GM18499 (cell line): Measurements from ENCODE around the gene LONRF2.

ENCODE experiments used
- ATAC-seq: cut with Tn5 transposase; IDR thresholded peaks from one replicate; pipeline ENCODE4 v1.9.1; 2021; ENCODE audit warnings: moderate number of reproducible peaks; ENCODE audit not compliant: insufficient read depth, unreplicated experiment

Gene LONRF2

DNA sequence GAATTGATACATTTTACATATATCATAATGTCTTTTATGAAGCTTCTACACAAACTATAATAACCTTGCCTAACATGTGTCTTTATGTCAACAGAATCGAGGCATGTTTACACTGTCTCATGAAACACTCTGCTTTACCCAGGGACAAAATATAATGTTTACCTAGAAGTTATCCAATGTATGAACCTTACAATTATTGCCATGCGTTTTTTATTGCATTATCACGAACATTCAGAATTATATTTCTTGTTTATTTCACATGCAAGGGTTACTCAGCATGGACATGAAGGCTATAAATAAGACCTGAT is 19.8 kb downstream of the LONRF2 start:
- no peak for ATAC-seq

DNA sequence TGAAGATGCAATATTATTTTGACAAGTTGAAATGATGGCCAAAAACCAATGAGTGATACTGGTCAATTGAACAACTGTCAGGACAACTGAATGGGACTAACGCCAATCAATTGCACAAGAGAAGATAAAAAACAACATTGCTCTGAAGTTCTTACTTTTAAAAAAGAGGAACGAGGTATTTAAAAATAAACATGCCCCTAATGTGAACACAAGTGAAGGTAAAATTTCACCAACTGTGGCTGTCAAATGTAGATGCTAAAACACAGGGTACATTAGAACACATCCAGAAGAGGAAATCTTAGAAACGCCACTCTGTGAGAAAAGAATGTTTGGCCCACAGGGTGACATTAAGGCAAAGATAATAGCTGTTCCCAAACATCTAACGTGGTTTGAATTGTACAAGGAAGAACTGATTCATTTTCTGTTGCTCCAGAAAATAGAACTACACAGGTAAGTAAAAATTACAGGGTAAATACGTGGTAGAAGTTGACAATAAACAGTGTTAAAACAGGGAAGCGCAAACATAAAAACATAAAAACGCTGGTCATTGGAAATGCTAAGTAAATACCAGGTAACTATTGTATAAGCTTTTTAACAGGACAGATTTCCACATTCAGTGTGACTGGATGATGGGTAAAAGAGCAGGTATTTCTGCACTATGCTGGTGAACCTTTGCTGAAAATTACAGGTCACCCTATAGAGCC is 20.3 kb downstream of the LONRF2 start:
- no peak for ATAC-seq

DNA sequence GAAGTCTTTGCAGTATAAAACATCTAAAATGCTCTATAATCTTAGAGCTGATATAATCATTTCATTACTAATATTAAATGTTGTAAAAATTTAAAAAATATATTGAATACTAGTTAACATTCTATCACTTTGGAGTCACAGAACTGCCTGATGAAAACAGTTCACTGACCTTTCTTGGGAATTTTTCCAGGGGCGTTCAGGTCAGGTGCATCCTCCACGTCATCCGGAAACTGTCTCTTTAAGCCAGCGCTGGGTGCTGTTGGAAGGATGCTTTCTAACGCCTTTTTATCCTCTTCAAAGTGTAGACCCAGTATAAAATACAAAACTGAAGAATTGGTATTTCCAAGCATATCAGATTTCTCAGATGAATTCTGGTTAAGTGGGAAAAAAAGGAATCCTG is 22.8 kb downstream of the LONRF2 start:
- no peak for ATAC-seq

DNA sequence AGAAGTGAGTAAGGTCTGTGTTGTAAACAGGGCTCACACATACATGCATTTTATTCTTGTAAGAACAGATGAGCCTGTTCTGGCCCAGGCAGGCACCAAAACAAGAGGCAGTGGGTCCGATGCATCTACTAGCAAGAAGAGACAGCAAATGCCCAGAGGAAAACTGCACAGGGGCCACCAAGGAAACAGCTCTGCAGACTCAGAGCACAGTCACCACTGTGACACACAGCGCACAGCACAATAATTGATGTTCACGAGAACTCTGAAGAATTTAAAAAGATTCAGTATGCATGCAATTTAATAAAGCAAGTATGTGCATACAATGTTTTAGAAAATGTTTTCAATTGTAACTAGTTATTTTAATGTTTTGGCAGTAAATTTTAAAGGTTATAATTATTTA is 24.8 kb downstream of the LONRF2 start:
- no peak for ATAC-seq

DNA sequence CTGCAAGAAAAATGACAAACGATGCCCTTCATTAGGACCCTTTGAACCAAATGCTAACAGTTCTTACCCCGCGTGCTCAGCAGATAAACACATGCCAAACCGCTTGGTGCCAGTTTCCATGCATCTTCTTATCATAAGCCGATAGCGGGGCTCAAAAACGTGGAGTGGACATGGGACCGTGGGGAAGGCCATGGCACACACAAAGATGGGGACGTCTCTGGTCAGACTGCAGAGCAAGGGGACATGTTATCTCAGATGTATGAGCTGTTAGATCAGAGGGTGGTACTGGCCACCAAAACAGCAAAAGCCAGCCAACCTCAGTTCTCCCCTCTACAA is 28.2 kb downstream of the LONRF2 start:
- ATAC-seq: no peak

DNA sequence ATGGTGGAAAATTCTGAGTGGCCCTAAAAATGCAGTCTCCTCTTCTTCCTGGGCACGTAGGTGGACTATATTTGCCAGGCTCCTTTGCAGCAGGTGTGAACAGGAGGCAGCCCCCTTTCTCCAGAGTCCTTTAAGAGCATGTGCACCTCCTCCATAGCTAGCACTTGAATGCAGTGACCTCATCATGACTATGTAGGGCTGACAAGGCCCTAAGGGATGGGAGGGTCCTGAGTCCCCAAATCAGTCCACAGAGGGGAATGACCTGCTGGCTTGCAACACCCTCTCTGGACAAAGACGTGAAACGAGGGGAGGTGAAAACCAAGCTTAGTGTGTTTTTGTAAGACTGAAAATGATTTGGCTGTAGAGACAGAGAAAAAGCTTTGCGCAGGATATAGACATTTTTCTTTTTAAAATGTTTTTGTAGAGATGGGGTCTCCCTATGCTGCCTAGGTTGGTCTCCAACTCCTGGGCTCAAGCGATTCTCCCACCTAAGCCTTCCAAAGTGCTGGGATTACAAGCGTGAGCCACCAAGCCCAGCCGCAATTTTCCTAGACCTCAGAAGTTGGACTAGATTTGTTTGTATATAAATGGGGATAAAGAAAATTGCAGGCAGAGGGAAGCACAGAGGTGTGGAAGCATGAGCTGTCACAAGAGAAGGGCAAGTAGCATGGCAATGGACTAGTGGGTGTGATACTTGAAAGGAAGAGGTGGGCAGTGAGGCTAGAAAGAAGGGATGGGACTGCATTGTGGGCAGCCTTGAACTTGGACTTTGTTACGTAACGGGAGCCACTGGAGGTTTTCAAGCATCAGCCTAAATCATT is 28.8 kb downstream of the LONRF2 start:
- ATAC-seq: no peak

DNA sequence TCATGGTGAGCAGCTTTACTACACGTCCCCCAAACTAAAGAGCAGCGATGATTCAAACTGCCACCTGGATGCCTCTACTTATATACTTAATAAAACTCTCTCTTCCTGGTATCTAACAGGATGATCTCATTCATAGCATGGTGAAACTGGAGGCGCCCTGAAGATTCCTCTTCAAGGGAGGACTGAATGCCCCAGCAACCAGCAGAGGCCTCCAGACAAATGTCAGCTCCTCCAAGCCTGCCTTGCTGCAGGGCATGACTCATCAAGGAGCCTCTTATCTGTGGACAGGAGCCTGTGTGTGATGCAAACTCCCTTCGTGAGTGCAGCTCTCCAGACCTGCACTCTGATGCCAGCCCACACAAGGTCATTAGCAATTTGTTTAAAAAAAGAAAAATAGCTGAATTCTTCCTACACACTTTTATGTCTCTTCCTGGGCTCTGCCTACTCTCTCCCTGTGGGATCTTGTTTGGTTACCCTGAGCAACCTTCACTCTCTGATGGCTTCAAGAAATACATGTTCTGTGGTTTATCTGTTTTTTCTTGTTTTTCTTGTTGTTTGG is 30.2 kb downstream of the LONRF2 start:
- ATAC-seq: no peak

DNA sequence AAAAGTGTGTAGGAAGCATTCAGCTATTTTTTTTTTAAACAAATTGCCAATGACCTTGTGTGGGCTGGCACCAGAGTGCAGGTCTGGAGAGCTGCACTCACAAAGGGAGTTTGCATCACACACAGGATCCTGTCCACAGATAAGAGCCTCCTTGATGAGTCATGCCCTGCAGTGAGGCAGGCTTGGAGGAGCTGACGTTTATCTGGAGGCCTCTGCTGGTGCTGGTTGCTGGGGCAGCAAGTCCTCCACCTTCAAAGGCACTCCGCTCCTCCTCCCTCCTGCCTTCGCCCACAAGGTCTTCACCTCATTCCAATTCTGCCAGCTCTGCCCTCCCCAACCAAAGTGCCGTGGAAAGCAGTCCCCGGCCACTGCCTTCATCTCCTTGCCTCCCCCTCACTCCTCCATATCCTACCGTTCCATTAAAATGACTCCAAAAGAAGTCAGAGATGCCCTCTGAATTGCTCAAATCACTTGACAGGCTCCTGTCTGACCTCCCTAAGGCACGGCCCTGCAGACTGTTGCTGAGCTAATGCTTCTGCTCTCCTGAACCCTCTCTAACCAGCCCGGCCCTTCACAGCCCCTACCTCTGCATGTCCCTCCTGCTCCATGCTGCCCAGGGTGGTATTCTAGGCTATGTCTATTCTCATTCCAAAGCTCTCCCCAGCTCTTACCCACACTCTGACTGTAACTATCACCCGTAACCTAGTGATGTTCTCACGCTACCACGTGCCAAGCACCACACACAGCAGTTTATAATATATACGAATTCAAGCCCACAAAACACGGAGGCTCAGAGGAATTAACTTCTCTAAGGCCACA is 30.9 kb downstream of the LONRF2 start:
- no peak for ATAC-seq

DNA sequence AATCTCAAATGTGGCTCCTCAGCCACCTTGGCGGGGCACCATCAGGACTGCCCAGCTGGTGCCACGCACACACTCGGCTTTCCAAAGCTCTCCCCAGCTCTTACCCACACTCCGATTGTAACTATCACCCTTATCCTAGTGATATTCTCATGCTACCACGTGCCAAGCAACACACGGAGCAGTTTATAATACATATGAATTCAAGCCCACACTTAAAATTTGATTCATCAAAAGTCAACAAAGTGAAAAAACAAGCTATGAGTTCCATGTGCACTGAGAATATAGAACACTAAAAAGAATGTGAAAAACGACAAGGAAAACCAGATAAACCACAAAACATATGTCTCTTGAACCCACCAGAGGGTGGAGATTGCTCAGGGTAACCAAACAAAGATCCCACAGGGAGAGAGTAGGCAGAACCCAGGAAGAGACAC is 31.6 kb downstream of the LONRF2 start:
- ATAC-seq: no peak

DNA sequence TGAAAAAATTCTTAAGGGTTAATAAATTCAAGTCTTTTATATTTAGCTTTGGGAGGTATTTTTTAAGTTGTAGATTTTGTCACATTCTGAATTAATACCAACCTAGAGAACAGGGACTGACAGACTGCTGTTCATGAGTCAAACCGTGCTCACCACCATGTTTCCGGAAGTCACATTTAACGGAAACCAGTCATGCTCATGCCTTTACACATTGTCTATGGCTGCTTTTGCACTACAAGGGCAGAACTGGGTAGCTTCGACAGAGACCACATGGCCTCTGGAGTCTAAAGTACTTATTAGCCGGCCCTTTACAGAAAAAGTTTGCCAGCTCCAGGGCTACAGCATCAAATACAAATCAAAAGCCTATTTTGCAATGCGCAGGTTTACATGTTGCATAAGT is 33.3 kb downstream of the LONRF2 start:
- no peak for ATAC-seq

DNA sequence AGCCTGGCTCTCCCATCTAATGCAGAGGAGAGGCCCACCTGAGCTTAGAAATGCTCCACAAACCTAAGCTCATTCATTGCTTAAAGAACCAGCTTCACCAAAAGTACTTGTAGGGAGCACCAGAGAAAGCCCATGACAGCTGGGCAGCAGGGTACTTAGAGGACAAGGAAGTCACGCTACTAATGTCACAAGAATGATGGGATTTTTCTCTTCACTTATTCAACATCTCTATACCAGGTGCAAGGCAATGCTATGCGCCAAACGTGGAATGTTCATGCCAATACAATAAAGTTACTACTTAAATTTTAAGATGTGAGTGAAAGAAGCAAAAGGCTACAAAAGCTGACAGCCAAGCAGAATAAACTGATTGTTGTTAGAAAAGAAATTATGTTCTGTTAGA is 36.0 kb downstream of the LONRF2 start:
- ATAC-seq: no peak

DNA sequence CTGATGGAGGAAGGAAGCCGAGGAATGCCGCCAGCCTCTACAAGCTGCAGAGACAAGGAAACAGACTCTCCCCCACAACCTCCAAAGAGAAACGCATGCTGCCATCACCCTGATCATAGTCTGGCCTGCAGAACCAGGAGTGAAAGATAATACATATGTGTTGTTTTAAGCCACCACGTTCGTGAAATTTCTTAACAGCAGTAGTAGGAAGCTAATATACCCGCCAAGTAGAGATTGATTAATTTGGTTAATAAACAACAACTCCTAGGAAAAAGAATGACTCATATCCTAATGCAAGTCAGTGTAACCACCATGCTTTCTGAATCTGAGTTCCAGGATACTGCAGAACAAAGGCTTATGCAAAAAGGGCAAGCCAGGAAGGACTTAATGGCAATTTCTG is 36.6 kb downstream of the LONRF2 start:
- no peak for ATAC-seq

DNA sequence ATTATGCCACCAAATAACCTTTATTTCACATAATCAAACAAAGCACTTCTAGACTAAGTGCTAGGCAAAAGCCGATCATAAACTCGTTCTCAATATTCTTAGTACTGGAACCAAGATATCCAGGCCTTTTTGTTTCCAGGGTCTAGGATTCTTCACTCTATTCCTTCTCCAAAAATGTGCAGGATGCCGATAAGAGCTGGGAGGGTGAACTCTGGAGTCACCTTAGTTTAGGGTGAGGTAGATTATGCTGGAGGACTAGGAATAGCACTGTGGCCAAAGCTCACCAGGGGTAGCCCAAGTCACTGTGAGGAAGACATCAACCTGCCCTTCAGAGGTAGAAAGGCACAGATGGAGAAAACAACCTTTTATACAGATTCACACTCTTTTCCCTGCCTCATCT is 37.3 kb downstream of the LONRF2 start:
- ATAC-seq: no peak

DNA sequence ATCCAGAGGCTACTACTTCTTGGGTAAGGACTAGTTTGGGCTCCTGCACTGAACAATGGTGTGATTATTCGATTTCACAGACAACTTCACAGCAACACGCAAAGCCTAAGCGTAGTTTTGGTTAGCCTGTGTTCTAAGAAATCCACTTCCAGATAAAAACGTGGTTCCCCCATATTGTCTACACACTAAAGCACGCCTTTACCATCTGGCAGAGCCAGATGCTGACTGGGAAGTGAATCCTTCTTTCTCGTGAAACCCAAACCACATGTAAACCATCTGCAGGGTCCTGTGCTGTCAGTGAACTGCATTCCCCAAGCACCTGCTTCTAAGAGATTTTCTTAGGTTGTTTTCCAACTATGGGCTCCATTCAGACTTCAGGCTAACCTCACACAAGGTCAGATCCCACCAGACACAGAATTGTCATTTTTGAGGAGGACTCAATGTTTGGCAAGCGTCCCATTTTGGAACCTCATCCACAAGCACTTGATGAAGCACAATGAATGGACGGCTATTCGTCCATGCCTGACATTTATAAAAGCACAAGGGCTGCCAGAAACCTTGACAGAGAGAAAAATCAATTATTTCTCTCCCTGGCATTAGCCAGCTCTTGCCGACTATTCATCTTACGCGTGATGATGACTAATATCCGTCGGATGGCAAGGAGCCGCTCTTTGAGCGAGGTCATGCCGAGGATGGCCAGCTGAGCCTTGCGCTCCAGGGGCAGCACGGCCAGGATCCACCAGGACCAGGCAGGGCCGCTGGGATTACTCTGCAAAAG is 38.4 kb downstream of the LONRF2 start:
- ATAC-seq: no peak

DNA sequence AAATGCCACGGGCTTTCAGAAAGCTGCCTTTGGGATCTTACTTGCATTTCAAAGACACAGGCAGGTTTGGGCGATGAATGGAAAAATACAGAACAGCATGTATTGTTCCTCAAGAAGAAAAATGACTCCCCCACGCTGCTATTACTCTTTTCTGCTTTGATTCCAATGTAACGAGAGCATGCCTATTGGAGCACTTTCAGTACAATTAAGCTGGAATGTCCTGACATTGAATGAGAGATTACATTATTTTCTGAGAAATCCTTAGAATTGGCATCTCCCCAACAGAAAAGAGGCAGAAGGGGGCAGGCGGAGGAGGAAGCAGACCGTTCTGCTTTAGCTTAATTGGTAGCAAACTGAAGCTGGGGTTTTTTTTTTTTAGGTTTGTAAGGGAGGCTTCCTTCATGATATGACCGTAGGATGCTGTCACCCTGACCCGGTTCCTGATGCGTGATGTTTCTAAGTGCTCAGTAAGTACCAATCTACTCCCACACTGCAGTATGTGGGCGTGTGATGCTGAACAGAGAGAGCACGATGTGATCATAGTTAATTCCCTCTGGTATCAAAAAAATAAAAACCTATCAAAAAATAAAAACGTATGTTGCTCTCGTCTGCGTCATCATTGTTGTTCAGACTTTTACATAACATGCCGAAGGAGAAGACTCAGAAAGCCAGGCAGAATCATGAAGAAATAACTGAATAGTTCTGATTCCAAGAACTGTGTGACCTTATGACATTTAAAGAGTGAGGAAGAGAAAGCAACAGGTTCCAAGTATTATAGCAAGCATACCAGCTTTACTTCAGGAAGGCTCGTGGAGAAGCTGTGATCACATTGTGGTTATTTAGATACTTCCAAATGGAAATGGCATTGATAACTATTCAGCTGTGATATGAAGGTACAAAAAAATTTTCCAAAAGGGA is 40.5 kb downstream of the LONRF2 start:
- no peak for ATAC-seq

DNA sequence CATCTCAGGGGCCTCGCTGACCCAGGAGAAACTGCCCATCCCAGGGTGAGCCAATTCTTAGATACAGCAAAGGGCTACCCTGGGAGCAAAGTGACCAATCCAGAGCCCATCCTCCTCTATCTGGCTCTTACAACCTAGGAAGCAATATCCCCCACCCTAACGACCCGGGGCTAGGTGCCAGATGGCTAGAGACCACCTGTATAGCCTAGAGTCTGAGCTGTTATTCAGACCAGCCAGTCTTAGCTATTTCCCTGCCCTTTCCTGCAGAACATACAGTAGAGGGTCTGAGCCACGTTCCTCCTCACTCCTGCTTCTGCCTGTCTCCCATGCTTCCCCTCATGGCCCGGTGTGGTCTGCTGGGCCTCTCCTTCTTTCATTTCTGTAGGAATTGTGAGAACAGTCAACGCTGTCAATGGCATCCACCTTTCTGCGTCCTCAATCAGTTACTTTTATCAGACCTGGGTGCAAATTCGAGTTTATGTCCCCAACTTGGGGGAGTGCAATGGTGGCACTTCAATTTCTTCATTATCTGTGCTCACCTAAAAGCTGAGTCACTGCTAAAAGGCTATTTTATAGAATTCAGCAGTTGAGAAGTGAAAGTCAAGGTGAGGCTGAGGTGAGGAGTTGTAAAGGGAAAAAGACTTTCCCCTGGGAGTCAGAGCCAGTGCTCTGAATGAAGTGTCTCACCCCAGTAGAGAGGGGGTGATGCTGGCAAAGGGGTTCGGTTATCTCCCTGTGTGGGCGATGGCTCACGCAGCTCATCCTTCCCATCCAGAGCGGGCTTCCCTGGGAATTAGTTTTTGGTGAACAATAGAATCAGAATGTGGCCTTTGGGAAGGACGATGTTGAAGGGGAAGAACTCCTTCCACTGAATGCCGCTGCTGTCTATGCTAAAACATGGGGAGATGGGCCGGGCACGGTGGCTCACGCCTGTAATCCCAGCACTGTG is 42.4 kb downstream of the LONRF2 start:
- ATAC-seq: no peak

DNA sequence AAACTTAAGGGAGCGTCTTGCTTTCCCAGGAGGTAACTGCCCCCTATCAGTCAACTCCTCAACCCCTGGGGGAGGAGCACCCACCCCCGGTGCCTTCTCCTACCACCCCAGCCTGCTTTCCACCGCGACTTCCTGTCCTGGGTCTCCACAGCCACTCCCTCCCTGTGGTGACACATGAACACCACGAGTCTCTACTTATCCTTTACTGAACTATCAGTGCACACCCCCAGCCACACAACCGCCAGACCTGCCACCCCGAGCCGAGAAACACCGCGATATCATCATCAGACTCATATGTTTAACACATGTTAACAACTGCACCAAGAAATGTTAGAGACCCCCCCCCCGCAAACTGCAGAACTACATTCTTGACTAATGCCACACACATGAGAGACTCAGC is 43.3 kb downstream of the LONRF2 start:
- no peak for ATAC-seq

DNA sequence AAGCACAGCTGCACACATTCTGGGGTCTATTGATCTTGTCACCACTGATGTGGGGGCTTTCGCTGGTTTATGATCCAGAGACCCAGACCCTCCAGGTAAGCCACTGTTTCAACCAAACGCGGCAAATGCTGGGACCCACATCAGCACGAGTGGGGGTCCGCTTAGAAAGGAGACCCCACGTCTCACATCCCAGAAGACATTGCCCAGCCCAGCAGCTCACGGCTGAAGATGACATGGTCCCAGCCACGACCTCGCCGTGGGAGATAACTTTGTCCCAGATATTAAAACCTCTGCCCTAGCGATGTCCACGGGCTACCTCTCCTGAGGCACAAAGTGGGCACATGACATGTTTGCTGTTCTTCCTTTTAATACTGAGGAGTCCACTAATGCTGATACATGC is 43.8 kb downstream of the LONRF2 start:
- no peak for ATAC-seq
